ENCODE results near the gene PGP.

The PGP gene

DNA sequence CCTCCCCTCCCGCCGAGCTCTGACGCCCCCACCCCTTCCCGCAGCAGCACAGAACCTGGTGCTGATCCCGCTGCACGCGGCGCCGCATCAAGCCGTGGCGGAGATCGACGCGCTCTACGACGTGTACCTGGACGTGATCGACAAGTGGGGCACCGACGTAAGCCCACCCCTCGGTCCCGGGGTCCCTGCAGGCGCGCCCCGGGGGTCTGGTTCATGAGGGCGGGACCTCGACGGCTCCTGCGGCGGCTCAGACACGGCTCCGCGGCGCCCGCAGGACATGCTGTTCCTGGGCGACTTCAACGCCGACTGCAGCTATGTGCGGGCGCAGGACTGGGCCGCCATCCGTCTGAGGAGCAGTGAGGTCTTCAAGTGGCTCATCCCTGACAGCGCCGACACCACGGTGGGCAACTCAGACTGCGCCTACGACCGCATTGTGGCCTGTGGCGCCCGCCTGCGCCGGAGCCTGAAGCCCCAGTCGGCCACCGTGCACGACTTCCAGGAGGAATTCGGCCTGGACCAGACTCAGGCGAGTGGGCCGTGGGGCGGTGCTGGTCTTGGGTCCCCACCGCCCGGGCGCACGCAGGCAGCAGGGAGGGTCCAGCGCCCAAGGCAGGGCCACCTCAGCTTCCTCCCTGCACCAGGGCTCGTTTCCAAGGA is 23.0 kb upstream of the PGP start:
- no peak for FAIRE-seq
- no peak for DNase-seq (ENCODE audit: low spot score)

GRCh38 chr16:2237102-2237482 is 22.5 kb upstream of the PGP start:
- DNase-seq (ENCODE audit: low spot score) (no peak), FAIRE-seq (no peak)

GRCh38 chr16:2236337-2237101 is 21.9 kb upstream of the PGP start, which contains the start of gene DNASE1L2:
Gene DNASE1L2, plus strand, starts transcription at chr16:2236444. Its CDS starts 373 bp downstream, at chr16:2236817.
- no peak for DNase-seq (ENCODE audit: low spot score)
- FAIRE-seq: no peak

DNA sequence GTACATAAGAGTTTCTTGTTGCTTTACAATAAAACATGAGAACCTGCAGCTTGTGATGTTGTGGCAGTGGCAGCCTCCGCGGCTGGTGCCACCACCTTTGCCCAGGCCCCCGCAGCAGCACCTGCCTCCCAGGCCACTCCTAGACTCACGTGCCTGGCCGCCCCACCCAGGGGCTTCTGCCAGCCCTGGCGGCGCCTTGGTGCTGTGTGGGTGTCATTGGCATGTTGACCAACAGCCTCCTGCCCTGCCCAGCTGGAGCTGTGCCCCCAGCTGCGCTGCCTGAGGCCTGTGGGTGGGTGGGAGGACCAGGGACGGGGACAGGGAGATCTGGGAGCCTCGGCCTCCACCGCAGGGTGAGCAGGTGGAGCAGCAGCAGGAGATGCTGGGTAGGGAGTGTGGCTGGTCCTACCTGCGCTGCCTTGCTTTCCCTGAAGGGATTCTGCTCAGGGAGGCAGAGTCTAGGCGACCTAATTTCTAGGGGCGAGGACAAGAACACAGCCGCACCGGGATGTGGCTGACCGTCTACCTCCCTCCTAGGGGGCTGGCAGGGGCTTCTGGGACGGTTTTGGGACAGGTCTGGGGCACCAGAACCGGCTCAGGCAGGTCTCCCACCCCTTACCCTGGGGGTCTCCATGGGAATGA is 21.2 kb upstream of the PGP start:
- DNase-seq (ENCODE audit: low spot score) (no peak), FAIRE-seq (no peak)

- DNase-seq (ENCODE audit: low spot score) (no peak), FAIRE-seq (no peak)
Observed at GRCh38 chr16:2235234-2235651, 20.6 kb upstream of the PGP start.

DNA sequence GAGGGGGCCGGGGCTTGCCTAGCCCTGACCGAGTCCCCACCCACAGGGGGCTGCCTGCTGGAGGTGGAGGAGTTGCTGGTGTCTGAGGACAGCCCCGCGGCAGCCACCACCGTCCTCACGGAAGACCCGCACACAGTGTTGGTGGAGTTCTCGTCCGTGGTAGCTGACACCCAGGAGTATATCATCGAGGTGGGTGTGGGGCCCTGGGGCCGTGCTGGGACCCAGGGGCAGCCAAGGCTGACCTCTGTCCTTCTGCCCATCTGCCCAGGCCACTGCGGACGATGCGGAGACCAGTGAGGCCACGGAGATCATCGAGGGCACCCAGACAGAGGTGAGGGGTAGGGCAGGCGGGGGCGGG is 20.2 kb upstream of the PGP start:
- FAIRE-seq (no peak), DNase-seq (ENCODE audit: low spot score) (no peak)

GRCh38 chr16:2233872-2234812 is 19.5 kb upstream of the PGP start:
- FAIRE-seq (no peak), DNase-seq (ENCODE audit: low spot score) (no peak)

DNA sequence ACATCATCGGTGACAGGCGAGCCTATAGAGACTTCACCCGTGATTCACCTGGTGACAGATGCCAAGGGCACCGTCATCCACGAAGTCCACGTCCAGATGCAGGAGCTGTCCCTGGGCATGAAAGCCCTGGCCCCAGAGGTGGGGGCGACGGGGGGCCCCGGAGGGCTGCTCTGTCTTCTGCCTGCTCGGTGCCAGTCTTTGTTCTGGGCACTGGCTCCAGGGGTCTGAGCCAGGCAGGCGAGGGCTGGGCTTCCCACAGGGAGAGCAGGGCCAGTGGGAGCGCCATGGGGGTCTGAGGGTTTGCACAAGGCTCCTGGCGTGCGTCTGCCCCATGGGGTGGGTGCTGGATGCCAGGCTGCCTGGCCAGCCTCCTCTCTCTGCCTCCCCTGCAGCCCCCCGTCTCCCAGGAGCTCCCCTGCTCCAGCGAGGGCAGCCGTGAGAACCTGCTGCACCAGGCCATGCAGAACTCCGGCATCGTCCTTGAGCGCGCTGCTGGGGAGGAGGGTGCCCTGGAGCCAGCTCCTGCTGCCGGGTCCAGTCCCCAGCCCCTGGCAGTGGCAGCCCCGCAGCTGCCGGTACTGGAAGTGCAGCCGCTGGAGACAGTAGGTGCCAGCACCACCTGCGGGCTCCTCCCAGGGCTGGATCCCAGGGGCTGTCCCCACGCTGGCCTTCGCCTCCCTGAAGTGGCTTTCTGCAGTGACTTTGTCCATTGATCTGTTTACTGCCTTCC is 18.6 kb upstream of the PGP start:
- DNase-seq (ENCODE audit: low spot score) (no peak), FAIRE-seq (no peak)

- FAIRE-seq: no peak
Observed at GRCh38 chr16:2232094-2232990, 17.7 kb upstream of the PGP start.

DNA sequence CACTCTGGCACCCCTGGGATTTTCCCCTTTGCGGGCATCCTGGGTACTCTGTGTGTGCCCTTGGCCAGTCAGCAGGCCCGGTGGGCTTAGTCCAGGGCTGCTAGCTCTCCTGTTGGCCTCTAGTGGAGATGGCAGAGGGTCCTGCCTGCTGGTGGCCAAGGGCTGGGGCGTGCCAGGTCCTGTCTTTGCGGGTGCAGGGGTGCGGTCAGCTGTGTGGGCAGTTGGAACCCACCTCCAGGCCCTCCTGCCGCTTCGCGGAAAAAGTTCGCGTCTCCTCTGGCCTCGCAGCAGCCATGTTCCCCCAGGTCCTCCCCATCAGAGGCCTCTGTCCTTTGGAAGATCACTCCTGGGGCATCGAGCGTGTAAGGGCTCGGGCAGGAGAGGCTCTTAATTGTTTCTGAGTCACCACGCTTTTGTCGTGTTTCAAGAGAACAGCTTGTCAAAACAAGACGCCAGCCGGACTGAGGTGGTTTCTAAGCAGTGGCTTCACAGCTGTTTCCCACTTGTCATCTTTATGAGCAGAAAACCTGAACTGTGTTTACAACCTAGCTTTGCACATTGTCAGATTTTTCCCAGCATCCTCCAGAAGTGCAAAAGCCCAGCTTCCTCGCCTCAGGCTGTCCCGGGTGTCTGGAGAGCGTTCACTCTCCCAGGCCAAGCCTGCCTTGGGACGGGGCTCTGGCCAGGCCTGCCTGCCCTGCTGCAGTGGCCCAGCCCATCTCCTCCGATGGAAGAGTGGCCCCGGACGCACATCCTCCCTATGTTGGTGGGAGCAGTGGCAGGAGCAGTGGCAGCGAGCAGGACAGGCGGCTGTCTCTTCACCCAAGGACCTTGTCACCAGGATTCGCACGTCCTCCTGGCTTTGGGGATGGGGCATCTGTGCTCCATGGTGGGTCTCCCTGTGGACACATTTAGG is 16.6 kb upstream of the PGP start:
- FAIRE-seq: no peak
- DNase-seq (ENCODE audit: low spot score): no peak

More at GRCh38 chr16:2232094-2232990, 17.7 kb upstream of the PGP start:
- DNase-seq (ENCODE audit: low spot score): no peak

DNA sequence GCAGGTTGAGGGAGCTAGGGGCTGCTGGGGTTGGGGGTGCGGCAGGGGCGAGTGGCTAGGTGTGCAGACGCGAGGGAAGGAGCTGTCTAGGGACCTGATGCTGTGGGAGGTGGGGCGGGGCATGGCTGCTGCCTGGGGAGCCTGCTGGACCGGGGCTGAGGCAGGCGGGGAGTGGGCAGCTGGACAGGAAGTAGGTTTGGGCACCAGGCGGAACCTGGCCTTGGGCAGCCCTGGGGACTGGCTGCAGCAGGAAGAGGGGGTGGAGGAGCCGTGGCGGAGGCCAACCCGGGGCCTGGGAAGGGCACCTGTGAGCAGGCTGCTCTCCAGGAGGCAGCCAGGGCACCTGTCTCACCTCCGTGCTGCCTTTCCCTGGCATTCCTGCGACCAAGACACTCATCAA is 15.7 kb upstream of the PGP start:
- FAIRE-seq (no peak), DNase-seq (ENCODE audit: low spot score) (no peak)

DNA sequence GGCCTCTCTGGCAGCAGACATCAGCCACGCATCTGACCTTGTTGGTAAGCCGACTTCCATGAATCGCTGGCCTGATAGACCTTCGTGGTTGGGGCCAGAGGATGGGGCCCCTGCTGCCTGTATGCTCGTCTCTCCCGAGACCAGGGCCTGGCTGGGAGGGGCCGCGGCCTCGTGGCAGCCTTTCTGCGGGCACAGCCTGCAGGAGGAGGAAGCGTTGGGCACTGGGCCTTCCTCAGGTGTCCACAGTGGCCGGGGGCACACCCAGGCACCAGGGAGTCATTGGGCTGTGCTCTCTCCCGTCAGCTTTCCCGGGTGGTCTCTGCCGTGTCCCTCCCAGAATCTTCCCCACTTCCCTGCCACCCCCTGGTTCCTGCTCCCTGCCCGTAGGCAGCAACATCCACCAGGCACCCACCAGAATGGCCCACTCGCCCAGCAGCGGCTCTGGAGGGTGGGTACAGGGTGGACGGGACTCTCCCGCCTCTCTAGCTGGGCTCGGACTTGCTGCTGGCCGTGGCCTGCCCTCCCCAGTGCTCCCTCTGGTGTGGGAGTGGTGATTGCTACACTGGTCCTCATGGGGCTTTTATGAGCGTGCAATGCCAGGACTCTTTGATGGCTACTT is 15.1 kb upstream of the PGP start:
- DNase-seq (ENCODE audit: low spot score) (no peak), FAIRE-seq (no peak)

DNA sequence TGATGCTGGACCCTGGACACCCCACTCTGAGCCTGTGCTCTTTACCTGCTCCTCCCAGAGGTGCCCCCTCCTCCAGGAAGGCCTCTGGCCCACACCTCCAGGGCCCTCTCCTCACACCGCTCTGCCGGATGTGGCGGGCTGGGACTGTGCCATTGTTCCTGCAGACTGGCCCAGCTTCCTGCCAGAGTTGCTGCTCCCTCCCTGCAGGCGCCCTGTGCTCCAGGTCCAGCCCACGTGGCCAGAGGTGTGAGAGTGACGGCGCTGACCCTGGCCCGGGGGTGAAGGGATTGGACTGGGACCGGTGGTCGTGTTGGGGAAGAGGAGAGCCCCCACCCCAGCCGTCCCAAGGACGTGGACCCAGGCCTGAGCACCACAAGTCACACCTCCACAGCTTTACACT is 14.5 kb upstream of the PGP start:
- DNase-seq (ENCODE audit: low spot score) (no peak), FAIRE-seq (no peak)

GRCh38 chr16:2228161-2228824 is 13.7 kb upstream of the PGP start:
- FAIRE-seq: no peak
- no peak for DNase-seq (ENCODE audit: low spot score)

DNA sequence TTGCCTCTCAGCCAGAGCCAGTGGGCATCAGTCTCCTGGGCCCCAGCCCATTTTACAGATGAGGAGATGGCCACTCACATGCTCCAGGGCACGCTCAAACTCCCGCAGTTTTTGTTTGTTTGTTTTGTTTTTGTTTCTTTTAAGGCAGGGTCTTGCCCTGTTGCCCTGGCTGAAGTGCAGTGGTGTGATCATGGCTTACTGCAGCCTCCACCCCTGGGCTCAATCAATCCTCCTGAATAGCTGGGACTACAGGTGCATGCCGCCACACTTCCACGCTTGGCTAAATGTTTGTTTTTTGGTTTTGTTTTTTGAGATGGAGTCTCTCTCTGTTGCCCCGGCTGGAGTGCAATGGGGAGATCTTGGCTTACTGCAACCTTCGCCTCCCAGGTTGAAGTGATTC is 12.3 kb upstream of the PGP start:
- no peak for DNase-seq (ENCODE audit: low spot score)
- FAIRE-seq: no peak

DNA sequence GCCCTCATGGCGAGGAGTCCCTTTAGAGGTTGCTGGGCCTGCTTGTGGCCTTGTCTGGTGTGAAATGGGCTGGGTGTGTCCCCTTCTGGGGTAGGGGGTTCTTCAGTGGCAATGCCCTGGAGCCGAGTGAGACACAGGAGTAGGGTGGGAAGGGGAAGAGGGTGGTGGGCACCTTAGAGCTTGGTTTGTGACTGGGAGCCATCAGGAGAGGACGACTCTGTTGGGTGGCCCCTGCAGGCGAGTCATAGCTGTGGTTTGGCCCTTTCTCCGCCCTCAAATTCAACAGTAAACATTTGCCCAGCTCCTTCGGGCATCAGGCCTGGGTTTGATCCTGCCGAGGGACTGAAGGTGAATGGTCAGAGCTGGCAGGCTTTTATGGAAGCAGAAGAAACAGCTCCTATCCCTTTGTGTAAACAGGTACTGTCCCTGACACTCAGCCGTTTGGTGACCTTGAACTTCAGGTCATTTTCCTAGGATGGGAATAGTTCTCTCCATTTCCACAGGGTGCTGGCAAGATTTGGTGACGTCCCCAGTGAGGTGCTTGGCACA is 11.7 kb upstream of the PGP start:
- DNase-seq (ENCODE audit: low spot score) (no peak), FAIRE-seq (no peak)

DNA sequence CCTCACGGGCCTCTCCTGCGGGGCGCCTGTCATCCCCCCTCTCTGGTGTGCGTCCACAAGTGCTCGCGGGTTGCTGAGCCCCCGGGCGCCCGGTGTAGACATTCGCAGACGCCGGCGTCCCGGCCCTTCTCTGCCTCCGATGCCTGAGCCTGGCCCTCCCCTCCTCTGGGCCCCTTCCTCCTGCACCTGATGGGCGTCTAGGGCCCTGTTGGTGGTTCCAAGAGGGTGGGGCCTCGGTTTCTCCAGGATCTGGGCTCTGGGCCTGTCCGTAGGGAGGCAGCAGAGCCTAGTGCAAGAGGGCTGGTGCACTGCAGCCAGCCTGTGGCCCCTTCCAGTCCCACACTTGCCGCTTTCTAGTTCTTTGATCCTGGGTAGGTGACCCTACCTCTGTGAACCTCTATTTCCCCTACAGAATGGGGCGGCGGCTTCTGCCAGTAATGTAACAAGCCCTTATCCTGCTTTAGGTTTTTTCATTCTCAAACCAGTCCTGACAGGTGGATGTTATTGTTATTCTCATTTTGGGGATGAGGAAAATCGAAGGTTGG is 9.4 kb upstream of the PGP start:
- FAIRE-seq: no peak

More for the DNA sequence above, 9.4 kb upstream of the PGP start:
- peak; percentile 59 for DNase-seq (ENCODE audit: low spot score)
